Right atrium auricular region (tissue), 2 donors: ENCODE data around the gene DOCK1. TPM values are rescaled to one million over a fixed set of nuclear protein-coding genes. Genes with fewer than 3 reads are reported as not detected.

ENCODE experiments used
- DNase-seq: peaks from one replicate; pipeline ENCODE4 v3.0.0-alpha.2; 2019; ENCODE audit warnings: low spot score
- H3K27ac ChIP-seq, 2 donors: fragments of 200-600 bp; sonication (generic); 1 replicate in 1 of 2; 2 replicates in 1 of 2; pipeline ENCODE4 v1.5.1; 2016 to 2019
- H3K27me3 ChIP-seq, 2 donors: fragments of 200-600 bp; sonication (generic); one replicate each; pipeline versions ENCODE4 v1.5.1 to v1.6.0; 2017 to 2019
- H3K36me3 ChIP-seq: fragments of 200-600 bp; sonication (generic); one replicate; pipeline ENCODE4 v1.5.1; 2016
- H3K4me1 ChIP-seq, 2 donors: fragments of 200-600 bp; sonication (generic); one replicate each; pipeline versions ENCODE4 v1.5.1 to v1.6.0; 2017 to 2019
- H3K4me3 ChIP-seq, 2 donors: fragments of 200-600 bp; sonication (generic); 1 replicate in 1 of 2; 2 replicates in 1 of 2; pipeline ENCODE4 v1.5.1; 2017 to 2019; ENCODE audit warnings: mild to moderate bottlenecking in 1 of 2, moderate library complexity in 1 of 2
- H3K9me3 ChIP-seq, 2 donors: fragments of 200-600 bp; sonication (generic); one replicate each; pipeline ENCODE4 v1.5.1; 2019
- total RNA-seq, 2 donors: library from RNA; depleted of rRNA; stranded (reverse); fragments of >200 nt; gene quantifications; one replicate each; pipeline ENCODE4 v1.1.0, GENCODE V29; 2016
- TF ChIP-seq, protein P1 (sequence below), 2 donors: fragments of 200-600 bp; sonication (generic); IDR thresholded peaks; one replicate each; pipeline ENCODE4 v1.5.1; 2019; ENCODE audit warnings: antibody characterized with exemption in 2 of 2

Gene DOCK1
- total RNA-seq, 2 donors from 2014 or later, result 13.0 to 16.8 TPM

DNA sequence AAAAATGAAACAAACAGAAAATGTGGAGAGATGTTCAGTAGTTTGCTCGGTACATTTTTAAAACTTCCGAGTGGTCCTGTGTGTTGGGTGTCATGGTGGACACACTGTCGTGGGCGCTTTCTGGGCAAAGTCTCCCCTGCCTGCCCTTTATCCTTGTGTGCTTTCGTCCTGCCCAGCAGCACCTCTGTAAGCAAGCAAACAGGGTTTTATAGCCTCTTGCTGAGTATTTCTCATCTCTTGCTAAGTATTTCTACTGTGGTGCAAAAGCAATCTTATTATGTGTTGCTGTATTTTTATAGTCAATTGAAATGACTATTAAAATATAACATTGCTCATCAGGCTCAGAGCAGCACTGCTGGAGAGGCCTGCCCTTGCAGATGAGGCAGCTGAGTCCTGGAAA lies 48.7 kb downstream of the DOCK1 start:
- H3K4me1 ChIP-seq, result no peaks in the 10 kb centered on the region
- H3K27ac ChIP-seq, result no peak overlapping the region
- no peaks in the 10 kb centered on the region for H3K9me3 ChIP-seq
- H3K36me3 ChIP-seq, result no peaks in the 10 kb centered on the region
- H3K4me3 ChIP-seq, result no peak overlapping the region
- H3K27me3 ChIP-seq, result no peaks in the 10 kb centered on the region
- TF ChIP-seq, protein P1, sequence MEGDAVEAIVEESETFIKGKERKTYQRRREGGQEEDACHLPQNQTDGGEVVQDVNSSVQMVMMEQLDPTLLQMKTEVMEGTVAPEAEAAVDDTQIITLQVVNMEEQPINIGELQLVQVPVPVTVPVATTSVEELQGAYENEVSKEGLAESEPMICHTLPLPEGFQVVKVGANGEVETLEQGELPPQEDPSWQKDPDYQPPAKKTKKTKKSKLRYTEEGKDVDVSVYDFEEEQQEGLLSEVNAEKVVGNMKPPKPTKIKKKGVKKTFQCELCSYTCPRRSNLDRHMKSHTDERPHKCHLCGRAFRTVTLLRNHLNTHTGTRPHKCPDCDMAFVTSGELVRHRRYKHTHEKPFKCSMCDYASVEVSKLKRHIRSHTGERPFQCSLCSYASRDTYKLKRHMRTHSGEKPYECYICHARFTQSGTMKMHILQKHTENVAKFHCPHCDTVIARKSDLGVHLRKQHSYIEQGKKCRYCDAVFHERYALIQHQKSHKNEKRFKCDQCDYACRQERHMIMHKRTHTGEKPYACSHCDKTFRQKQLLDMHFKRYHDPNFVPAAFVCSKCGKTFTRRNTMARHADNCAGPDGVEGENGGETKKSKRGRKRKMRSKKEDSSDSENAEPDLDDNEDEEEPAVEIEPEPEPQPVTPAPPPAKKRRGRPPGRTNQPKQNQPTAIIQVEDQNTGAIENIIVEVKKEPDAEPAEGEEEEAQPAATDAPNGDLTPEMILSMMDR (IDR thresholded peaks at IDR 0.05), result no peak
- no peak for DNase-seq

DNA sequence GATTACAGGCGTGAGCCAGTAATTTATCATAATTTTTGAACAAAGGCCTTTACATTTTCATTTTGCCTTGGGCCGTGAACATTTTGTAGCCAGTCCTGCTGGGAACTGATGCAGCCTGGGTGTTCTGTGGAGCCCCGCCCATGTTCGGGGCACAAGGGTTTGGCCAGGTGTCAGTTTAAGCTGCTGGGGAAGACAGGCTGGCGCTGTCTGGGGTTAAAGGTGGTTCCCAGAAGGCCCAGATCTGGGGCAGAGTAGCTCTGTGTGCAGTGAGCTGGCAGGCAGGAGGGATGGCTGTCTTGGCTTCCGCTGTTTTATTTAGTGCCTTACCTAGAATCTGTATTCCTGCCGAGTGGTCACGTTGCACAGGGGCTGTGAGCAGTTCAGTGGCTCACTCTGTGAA lies 50.2 kb downstream of the DOCK1 start:
- DNase-seq, result no peak
- Histone ChIP-seq H3K27me3 (no peaks in the 10 kb centered on the region), H3K4me3 (no peak overlapping the region), H3K36me3 (no peaks in the 10 kb centered on the region), H3K9me3 (no peaks in the 10 kb centered on the region), H3K27ac (no peak overlapping the region), H3K4me1 (no peaks in the 10 kb centered on the region)
- TF ChIP-seq, protein P1 (IDR thresholded peaks at IDR 0.05), result no peak

DNA sequence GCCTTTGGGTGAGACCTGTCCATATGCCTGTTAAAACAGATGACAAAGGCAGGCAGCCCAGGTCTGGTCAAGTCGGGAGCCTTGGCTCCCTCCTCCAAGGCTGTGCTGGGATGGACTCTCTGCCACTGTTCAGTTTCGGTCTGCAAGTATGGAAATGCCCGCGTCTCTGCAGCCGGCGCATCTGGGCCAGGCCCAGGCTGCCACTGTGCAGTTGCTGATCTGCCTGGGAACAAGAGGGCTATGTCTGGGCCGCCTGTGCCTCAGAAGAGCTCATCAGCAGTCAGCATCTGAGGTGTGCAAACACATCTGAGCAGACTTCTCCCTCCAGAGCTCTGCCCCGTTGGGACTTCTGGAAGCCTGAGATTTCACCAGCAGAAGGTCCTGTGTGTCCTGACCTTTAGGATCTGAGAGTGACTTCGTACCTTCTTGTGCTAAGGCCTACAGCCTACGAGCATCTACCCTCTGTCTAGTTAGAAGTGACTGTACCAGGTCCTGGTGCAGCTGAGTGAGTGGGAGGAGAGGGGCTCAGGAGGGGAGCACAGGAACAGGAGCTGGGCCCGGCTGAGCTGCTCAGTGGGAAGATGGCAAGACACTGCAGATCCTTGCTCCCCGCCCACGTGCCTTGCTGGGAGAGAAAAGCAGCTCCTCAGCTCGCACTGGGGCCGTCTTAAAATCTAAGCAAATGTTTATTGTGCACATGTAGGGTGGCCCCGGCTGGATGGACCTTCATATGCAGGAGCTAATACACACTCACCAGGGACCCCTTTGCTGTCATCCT lies 50.9 kb downstream of the DOCK1 start:
- Histone ChIP-seq H3K36me3 (no peaks in the 10 kb centered on the region), H3K4me3 (no peak overlapping the region), H3K4me1 (no peaks in the 10 kb centered on the region), H3K27me3 (no peaks in the 10 kb centered on the region), H3K9me3 (no peaks in the 10 kb centered on the region), H3K27ac (no peak overlapping the region)
- TF ChIP-seq, protein P1 (IDR thresholded peaks at IDR 0.05), result no peak
- DNase-seq, result no peak

DNA sequence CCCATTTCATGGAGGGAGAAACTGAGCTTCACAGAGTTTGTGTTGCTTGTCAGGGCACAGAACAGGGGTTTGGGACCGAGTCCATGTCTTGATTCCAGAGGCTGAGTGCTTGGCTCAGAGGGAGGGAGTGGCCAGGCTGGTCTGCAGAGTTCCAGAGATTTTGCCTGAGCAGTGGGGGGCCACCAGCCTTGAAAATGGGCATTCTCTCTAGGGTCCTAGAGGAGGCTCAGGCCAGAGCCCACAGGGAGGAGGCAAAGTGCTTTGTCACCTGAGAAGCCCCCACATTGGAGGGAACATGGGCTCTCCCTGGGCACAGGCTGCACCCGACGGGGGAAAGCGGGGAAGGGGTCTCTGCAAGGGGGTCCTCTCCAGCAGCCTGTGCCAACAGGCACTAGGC lies 51.5 kb downstream of the DOCK1 start:
- Histone ChIP-seq H3K27me3 (no peaks in the 10 kb centered on the region), H3K4me3 (no peak overlapping the region), H3K36me3 (no peaks in the 10 kb centered on the region), H3K27ac (no peak overlapping the region), H3K4me1 (no peaks in the 10 kb centered on the region), H3K9me3 (no peaks in the 10 kb centered on the region)
- TF ChIP-seq, protein P1 (IDR thresholded peaks at IDR 0.05), result no peak
- DNase-seq, result no peak

DNA sequence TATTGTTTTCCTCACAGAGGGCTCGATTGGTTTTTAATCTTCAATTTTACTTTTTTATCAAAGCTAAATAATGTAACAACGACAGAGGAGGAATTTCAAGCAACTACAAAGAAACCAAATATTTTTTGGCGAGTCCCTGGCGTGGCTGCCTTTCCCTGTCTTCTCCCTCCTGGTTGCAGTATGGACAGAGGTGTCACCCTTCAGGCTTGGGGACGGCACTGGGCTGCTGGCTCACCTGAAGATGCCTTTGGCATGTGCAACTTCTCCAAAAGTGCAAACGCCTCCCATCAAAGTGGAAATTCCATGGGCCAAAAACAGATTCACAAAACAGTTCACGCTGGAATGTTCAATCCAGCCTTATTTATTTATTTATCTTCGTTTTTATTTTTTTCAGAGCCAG lies 51.9 kb downstream of the DOCK1 start:
- TF ChIP-seq, protein P1 (IDR thresholded peaks at IDR 0.05), result no peak
- Histone ChIP-seq H3K4me1 (no peaks in the 10 kb centered on the region), H3K27ac (no peak overlapping the region), H3K9me3 (no peaks in the 10 kb centered on the region), H3K36me3 (no peaks in the 10 kb centered on the region), H3K4me3 (no peak overlapping the region), H3K27me3 (no peaks in the 10 kb centered on the region)
- no peak for DNase-seq

DNA sequence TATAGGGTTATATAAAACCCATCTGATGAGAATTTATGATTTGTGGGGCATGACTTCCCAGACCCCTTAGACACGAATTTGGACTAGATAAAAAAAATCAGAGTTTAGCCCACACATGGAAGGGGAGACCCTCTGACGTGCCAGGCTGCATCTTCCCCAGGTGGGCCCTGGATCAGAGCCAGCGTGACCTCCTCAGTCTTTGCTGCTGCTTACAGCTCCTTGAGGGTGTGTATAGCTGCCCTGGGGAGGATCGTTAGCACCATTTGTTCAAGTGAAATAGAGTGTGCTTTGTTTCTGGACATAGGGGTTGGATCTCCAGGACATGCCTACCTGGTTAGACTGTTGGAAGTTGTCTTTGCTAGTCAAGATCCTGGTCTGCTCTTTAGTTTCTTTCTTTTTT lies 54.2 kb downstream of the DOCK1 start:
- TF ChIP-seq, protein P1 (IDR thresholded peaks at IDR 0.05), result no peak
- H3K4me3 ChIP-seq, result no peak overlapping the region
- no peak for DNase-seq

More for the DNA sequence above, 54.2 kb downstream of the DOCK1 start:
- H3K27ac ChIP-seq, result no peak overlapping the region
- H3K27me3 ChIP-seq, result no peaks in the 10 kb centered on the region
- no peaks in the 10 kb centered on the region for H3K9me3 ChIP-seq
- H3K36me3 ChIP-seq, result no peaks in the 10 kb centered on the region
- peaks cover 0 to 8% of the 10 kb centered on the region in 2 donors for H3K4me1 ChIP-seq
